GM12878 (cell line): ENCODE results near the gene LCAT. TPM values are rescaled to one million over a fixed set of nuclear protein-coding genes. Genes with fewer than 3 reads are reported as not detected.

Source experiments
- ATAC-seq: fragments of 200-7000 bp; cut with Tn5 transposase; 3 replicates; pipeline ENCODE4 v1.9.1; 2020; ENCODE audit warnings: mild to moderate bottlenecking, moderate library complexity
- BruUV-seq: library from RNA; stranded (reverse); fragments of 400-500 nt; replicated peaks from 2 replicates; lab custom pipeline; 2021; lab: Mats Ljungman, UMichigan
- CTCF ChIA-PET: fragments of 300-600 bp; sonication (Branson Sonifier 250); formaldehyde crosslinking; extraction: SDS; loops from one replicate; lab custom pipeline; 2021; ENCODE audit warnings: inconsistent platforms; lab: Yijun Ruan, JAX
- POLR2A ChIA-PET: fragments of 350-600 bp; formaldehyde crosslinking; extraction: SDS; loops from one replicate; lab custom pipeline; 2021; ENCODE audit warnings: inconsistent platforms; lab: Charles Lee
- RAD21 ChIA-PET: fragments of 300-600 bp; sonication (Branson Sonifier 250); formaldehyde crosslinking; loops from one replicate; lab custom pipeline; 2023; ENCODE audit warnings: antibody characterized with exemption; ENCODE audit not compliant: unreplicated experiment; lab: Charles Lee
- SMC1A ChIA-PET: fragments of 300-600 bp; sonication (Branson Sonifier 250); formaldehyde crosslinking; loops from one replicate; lab custom pipeline; 2023; ENCODE audit not compliant: unreplicated experiment, uncharacterized antibody; lab: Charles Lee
- DNase-seq: peaks from one replicate; pipeline ENCODE4 v3.0.0-alpha.2; 2011; ENCODE audit warnings: low read depth, low spot score
- FAIRE-seq: peaks from 3 replicates; lab custom pipeline; 2011; peaks lifted over from hg19 to GRCh38; lab: Jason Lieb, UNC
- H2AFZ ChIP-seq: 2 replicates; pipeline ENCODE4 v1.6.0; 2011; ENCODE audit warnings: low read depth, low read length, control low read depth; ENCODE audit not compliant: control insufficient read depth
- H3K27ac ChIP-seq: 2 replicates; pipeline ENCODE4 v1.5.1; 2011; ENCODE audit warnings: control low read depth; ENCODE audit not compliant: control insufficient read depth, insufficient read depth
- H3K27me3 ChIP-seq, 2 experiments: replicated peaks in 1 of 2; 2 replicates each; pipeline versions ENCODE4 v1.6.0 to v1.6.1; 2011; ENCODE audit warnings: low read length in 1 of 2; ENCODE audit not compliant: control insufficient read depth in 2 of 2, insufficient read depth in 2 of 2
- H3K36me3 ChIP-seq, 2 experiments: 2 replicates each; pipeline ENCODE4 v1.5.1; 2011; ENCODE audit warnings: low read length in 1 of 2; ENCODE audit not compliant: control insufficient read depth in 2 of 2, insufficient read depth in 2 of 2
- H3K4me1 ChIP-seq: 2 replicates; pipeline ENCODE4 v1.6.1; 2011; ENCODE audit warnings: mild to moderate bottlenecking, low read length, moderate library complexity, mixed read lengths; ENCODE audit not compliant: control insufficient read depth, insufficient read depth
- H3K4me2 ChIP-seq: 2 replicates; pipeline ENCODE4 v1.6.0; 2011; ENCODE audit warnings: control low read depth; ENCODE audit not compliant: control insufficient read depth, insufficient read depth
- H3K4me3 ChIP-seq: fragments of 200-600 bp; sonication (generic); 2 replicates; pipeline ENCODE4 v1.5.1; 2016
- H3K79me2 ChIP-seq: 2 replicates; pipeline ENCODE4 v1.6.0; 2011; ENCODE audit warnings: low read length; ENCODE audit not compliant: control insufficient read depth, insufficient read depth
- H3K9ac ChIP-seq: 2 replicates; pipeline ENCODE4 v1.8.0; 2011; ENCODE audit warnings: low read length, control low read depth, mixed read lengths; ENCODE audit not compliant: control insufficient read depth, insufficient read depth
- H3K9me3 ChIP-seq: replicated peaks from 3 replicates; pipeline ENCODE4 v1.5.1; 2011; ENCODE audit warnings: mild to moderate bottlenecking, low read length; ENCODE audit not compliant: control insufficient read depth, insufficient read depth
- H4K20me1 ChIP-seq: 2 replicates; pipeline ENCODE4 v1.6.0; 2011; ENCODE audit not compliant: control insufficient read depth, insufficient read depth
- ATF7 ChIP-seq: fragments of 450-650 bp; IDR thresholded peaks from 2 replicates; pipeline ENCODE4 v1.6.1; 2016; ENCODE audit warnings: low read depth, mild to moderate bottlenecking
- BHLHE40 ChIP-seq, 2 experiments: fragments of 450-650 bp in 1 of 2; IDR thresholded peaks; 2 replicates each; pipeline ENCODE4 v1.6.1; 2011 to 2017; ENCODE audit warnings: low read depth in 2 of 2, borderline replicate concordance in 1 of 2, improper control_type of control experiment in 1 of 2, low read length in 1 of 2, mild to moderate bottlenecking in 1 of 2
- EED ChIP-seq: sonication (generic); IDR thresholded peaks from 2 replicates; pipeline ENCODE4 v1.6.1; 2016; ENCODE audit warnings: antibody characterized with exemption, low read depth
- EP300 ChIP-seq, 2 experiments: fragments of 150-350 bp in 1 of 2; IDR thresholded peaks; 2 replicates each; pipeline ENCODE4 v1.6.1; 2011 to 2012; ENCODE audit warnings: low read depth in 2 of 2, low read length in 2 of 2, borderline replicate concordance in 1 of 2, improper control_type of control experiment in 1 of 2, inconsistent platforms in 1 of 2; ENCODE audit not compliant: control insufficient read depth in 1 of 2
- STAT3 ChIP-seq: IDR thresholded peaks from 2 replicates; pipeline ENCODE4 v1.6.1; 2011; ENCODE audit warnings: low read depth, low read length, improper control_type of control experiment
- YY1 ChIP-seq: IDR thresholded peaks from 2 replicates; pipeline ENCODE4 v1.6.1; 2011; ENCODE audit warnings: low read depth, mild to moderate bottlenecking, low read length
- ZSCAN29 ChIP-seq: fragments of 450-650 bp; IDR thresholded peaks from 2 replicates; pipeline ENCODE4 v1.6.1; 2017; ENCODE audit warnings: mild to moderate bottlenecking, moderate library complexity
- WGBS: methylation state at CpG from one replicate; pipeline ENCODE4 v1.1.6; 2016; ENCODE audit warnings: low lambda C conversion rate; ENCODE audit not compliant: insufficient replicate concordance, insufficient coverage; ENCODE audit errors: missing lambda C conversion rate; 5-methylcytosine and 5-hydroxymethylcytosine counted together
- in situ Hi-C: fragments of 300-500 bp; cut with MboI; formaldehyde crosslinking; loops from 9 replicates; pipeline ENCODE4 v1.14.3; 2018; ENCODE audit warnings: mixed read lengths
- intact Hi-C: fragments of 100-400 bp; cut with micrococcal nuclease; formaldehyde crosslinking; loops from one replicate; pipeline ENCODE4 v1.14.2; 2022; ENCODE audit not compliant: unreplicated experiment
- polyA plus RNA-seq, 11 experiments: library from polyadenylated mRNA; depleted of rRNA in 4 of 11; unstranded in 6 of 11; stranded (reverse) in 5 of 11; fragments of >200 nt; fragmentation: Nextera tagmentation in 4 of 11; fragmentation: Illumina TruSeq in 1 of 11; extraction: Ambion mirVana in 4 of 11; extraction: Trizol in 1 of 11; gene quantifications; 1 replicate in 1 of 11; 2 replicates in 10 of 11; pipeline versions ENCODE4 v1.2.1 to v1.2.3, GENCODE V29; 2011 to 2016; ENCODE audit warnings: inconsistent platforms in 2 of 11, missing spikeins in 2 of 11, low read depth in 1 of 11
- total RNA-seq, 4 experiments: library from RNA; depleted of rRNA in 3 of 4; stranded (reverse); fragments of >200 nt in 3 of 4; fragmentation: Illumina TruSeq in 1 of 4; extraction: Trizol in 1 of 4; gene quantifications; 2 replicates each; pipeline versions ENCODE4 v1.2.1 to v1.2.3, GENCODE V29; 2013 to 2021

LCAT gene
- total and polyA plus RNA-seq, 10 of the 15 experiments (the other 5 are each of a cell fraction or from before 2014, with no cell fraction given), result 0.61 to 11.7 (median 3.3) TPM

DNA sequence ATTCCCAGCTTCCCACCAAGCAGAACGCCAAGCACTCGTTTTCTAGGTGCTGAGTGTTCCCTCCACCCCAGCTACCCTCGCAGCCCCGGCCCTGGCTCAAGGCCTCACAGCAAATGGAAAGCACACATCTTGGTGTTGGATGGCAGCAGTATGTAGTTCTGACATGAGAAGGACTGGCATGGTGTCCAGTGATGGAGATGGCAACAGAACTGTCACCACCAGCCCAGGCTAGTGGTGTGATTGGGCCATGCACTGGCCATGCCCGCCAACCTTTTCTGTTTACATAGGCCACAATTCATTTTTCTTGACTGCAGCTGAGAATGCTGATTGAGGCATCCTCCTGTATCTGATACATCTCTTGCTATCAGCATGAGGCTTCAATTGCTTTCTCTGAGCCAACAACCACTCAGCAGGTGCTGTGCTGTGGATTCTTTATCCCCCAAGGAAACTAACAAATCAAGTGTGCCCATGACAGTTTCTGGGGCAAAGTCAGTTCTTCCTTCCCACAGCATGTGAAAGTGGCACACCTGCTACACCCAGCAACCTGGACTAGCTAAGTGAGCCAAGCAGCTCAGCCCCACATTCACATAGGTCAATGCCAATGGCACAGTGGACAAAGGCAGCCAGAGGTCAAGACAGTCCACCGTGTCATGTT, 20.7 kb upstream of the LCAT start:
- BruUV-seq, result no TSS peak
- Histone ChIP-seq H4K20me1 (no peaks in the 10 kb centered on the region), H2AFZ (no peak overlapping the region), H3K9me3 (no peaks in the 10 kb centered on the region), H3K4me1 (peaks cover 21% of the 10 kb centered on the region), H3K4me2 (no peak overlapping the region), H3K79me2 (peaks cover 20% of the 10 kb centered on the region), H3K36me3 (peaks cover 4 to 6% of the 10 kb centered on the region in 2 experiments; a peak in 3 of 4 replicates), H3K27ac (no peak overlapping the region), H3K4me3 (no peak overlapping the region), H3K9ac (no peak overlapping the region), H3K27me3 (no peaks in the 10 kb centered on the region)
- intact Hi-C loops (no loop called here), in situ Hi-C loops (no loop called here)
- DNase-seq (no peak), ATAC-seq (no peak), FAIRE-seq (no peak)
- ChIA-PET RAD21 (no interaction called here), POLR2A (interaction anchor here (0.9 to 1.9 kb wide), 3 partner anchors 11 to 28 kb away, joined by 3 to 6 read pairs (median 5); partner anchors contain the start of gene PSMB10), CTCF (interaction anchor here (0.6 to 3.7 kb wide), 5 partner anchors 21 to 804 kb away, joined by 3 to 22 read pairs (median 4); partner anchors contain the start of gene LCAT), SMC1A (interaction anchor here (0.7 to 1.8 kb wide), 5 partner anchors 17 to 148 kb away, joined by 3 to 4 read pairs (median 3); no protein-coding TSS in a partner anchor)
- 97% methylated on average over 6 of the region's 6 CpGs for WGBS
- no peak for TF ChIP-seq YY1
- no peak for TF ChIP-seq STAT3
- TF ChIP-seq ATF7, result no peak
- TF ChIP-seq EED, result no peak
- TF ChIP-seq ZSCAN29, result no peak
- TF ChIP-seq EP300 (IDR thresholded peaks at IDR 0.05; ENCODE audit: borderline replicate concordance in 1 of 2, control insufficient read depth in 1 of 2, low read depth in 2 of 2, low read length in 2 of 2), result no peak
- no peak for TF ChIP-seq BHLHE40 (IDR thresholded peaks at IDR 0.05; ENCODE audit: borderline replicate concordance in 1 of 2, low read depth in 2 of 2, low read length in 1 of 2)
